ELR (cell line): ENCODE measurements around the gene CAPN3.

Source experiments
- DNase-seq: peaks from one replicate; pipeline ENCODE4 v3.0.0-alpha.2; 2015; ENCODE audit warnings: low read depth

Gene CAPN3

DNA sequence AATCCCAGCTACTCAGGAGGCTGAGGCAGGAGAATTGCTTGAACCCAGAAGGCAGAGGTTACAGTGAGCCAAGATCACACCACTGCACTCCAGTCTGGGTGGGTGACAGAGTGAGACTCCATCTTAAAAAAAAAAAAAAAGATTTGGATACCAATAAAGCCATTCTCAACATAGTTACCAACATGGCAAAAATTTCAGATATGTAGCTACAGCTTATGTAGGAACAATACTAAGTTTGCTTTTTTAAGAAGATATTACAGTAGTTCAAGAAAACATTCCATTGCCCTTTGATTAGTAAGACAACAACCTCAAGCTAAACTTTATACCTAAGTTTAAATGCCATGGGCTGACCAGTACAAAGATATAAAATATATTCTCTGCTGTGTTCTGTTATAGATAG, 97.2 kb downstream of the CAPN3 start:
- DNase-seq, result no peak

DNA sequence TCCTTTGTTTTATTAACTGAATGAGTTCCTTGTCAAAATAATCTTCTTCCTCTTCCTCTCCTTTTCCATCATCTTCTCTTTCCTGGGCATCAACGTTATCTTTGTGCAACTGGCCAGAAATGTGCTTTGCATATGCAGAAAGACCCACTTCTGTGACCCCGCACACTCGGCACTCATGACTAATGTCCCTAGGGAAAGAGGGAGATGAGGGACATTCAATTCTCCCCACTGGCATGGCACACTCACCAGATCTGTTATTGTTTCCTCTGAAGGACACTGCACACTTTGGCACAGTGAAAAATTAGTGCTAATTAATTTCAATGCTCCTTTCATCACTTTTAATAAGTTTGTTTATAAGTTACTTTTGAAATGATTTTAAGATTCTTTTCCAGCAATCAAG, 97.7 kb downstream of the CAPN3 start:
- peak; percentile 10 for DNase-seq

DNA sequence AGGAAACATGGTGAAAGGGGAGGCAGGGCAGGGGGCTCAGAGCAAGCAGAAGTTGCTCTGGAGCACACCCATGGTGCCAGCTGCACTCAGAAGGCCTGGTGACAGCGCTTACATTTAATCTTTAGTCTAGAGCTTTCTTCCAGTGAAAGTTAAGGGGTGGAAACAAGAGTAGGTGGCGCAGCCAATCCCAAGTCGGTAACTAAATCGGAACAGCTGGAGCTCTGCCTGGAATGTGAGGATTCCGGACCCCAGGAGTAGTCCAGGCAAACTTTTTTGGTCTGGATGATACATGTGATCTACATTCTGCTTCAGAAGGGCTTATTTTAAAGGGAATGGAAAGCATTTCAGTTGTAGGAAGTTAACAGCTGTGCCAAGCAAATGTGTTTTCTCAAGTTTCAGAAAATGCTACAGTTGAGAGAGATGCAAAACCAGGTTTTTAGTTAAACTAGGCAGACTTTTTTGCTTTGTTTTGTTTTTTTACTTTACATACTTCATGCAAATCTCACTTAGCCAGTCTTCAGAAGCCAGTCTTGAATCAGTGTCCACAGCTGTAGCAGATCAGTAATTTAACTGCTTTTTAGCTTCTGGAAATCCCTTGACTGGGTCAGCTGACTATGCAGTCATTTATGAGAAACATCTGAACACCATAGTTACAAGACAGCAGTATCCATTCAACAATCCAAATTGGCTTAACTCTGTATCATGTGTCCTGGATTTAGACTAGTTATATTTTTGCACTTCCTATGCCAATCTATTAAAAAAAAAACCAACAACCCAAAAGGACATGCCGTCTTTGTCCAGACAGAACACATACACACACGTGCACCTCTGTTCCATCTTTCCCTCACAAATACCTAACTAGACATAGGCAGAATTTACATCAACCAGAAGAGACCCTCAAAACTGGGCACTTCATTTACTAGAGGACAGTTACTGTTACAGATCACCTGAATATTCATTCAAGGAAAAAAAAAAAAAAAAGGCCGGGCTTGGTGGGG, 98.4 kb downstream of the CAPN3 start:
- DNase-seq, result peak; percentile 43

DNA sequence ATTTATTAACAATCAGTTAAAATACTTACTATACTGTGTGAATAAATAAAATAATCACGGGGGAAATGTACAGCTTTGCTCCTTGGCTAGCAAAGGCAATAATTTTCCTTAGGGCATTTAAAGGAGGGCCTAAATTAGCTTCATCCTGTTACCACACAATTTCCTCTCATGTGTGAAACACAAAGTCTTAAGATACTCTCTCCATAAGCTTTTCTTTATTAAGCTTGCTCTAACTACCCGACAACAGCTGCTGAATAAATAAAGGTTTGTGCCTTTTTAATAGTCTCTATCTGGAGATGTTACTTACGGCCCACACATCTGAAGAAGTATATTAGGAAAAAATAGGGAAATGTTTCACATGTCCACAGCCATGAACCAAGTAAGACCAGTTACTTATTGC, 102.0 kb downstream of the CAPN3 start:
- DNase-seq, result no peak
